ENCODE data around the gene NEO1. TPM values are rescaled to one million over a fixed set of nuclear protein-coding genes. Genes with fewer than 3 reads are reported as not detected.

NEO1 gene
- total RNA-seq, 1 donor from 2014 or later = 26.6 TPM

- Histone ChIP-seq H3K36me3 (ENCODE audit: control insufficient read depth, insufficient read depth, low read length) (no peaks in the 10 kb centered on the region), H3K4me3 (ENCODE audit: low read depth, low read length) (peak overlapping the region; percentile 78), H3K27me3 (ENCODE audit: control insufficient read depth, insufficient read depth, low read length) (no peaks in the 10 kb centered on the region)
- no peak for TF ChIP-seq CTCF (IDR thresholded peaks at IDR 0.05; ENCODE audit: insufficient read depth, low read length, poor library complexity, severe bottlenecking)
- no peak for DNase-seq (ENCODE audit: low read depth)
Measured at GRCh38 chr15:73053398-73053723, 1.1 kb downstream of the NEO1 start.

- Histone ChIP-seq H3K4me3 (ENCODE audit: low read depth, low read length) (no peak overlapping the region), H3K27me3 (ENCODE audit: control insufficient read depth, insufficient read depth, low read length) (no peaks in the 10 kb centered on the region), H3K36me3 (ENCODE audit: control insufficient read depth, insufficient read depth, low read length) (no peaks in the 10 kb centered on the region)
- TF ChIP-seq CTCF (IDR thresholded peaks at IDR 0.05; ENCODE audit: insufficient read depth, low read length, poor library complexity, severe bottlenecking) = no peak
- no peak for DNase-seq (ENCODE audit: low read depth)
Measured at GRCh38 chr15:73054417-73054953, 2.2 kb downstream of the NEO1 start.

GRCh38 chr15:73056460-73056859, 4.2 kb downstream of the NEO1 start:
- no peak overlapping the region for H3K4me3 ChIP-seq (ENCODE audit: low read depth, low read length)
- no peaks in the 10 kb centered on the region for H3K27me3 ChIP-seq (ENCODE audit: control insufficient read depth, insufficient read depth, low read length)
- TF ChIP-seq CTCF (IDR thresholded peaks at IDR 0.05; ENCODE audit: insufficient read depth, low read length, poor library complexity, severe bottlenecking) = no peak
- H3K36me3 ChIP-seq (ENCODE audit: control insufficient read depth, insufficient read depth, low read length) = no peaks in the 10 kb centered on the region
- DNase-seq (ENCODE audit: low read depth) = no peak

GRCh38 chr15:73058437-73058836, 6.2 kb downstream of the NEO1 start:
- no peak for DNase-seq (ENCODE audit: low read depth)
- no peaks in the 10 kb centered on the region for H3K36me3 ChIP-seq (ENCODE audit: control insufficient read depth, insufficient read depth, low read length)
- no peak for TF ChIP-seq CTCF (IDR thresholded peaks at IDR 0.05; ENCODE audit: insufficient read depth, low read length, poor library complexity, severe bottlenecking)
- H3K4me3 ChIP-seq (ENCODE audit: low read depth, low read length) = no peak overlapping the region
- H3K27me3 ChIP-seq (ENCODE audit: control insufficient read depth, insufficient read depth, low read length) = no peaks in the 10 kb centered on the region

- no peaks in the 10 kb centered on the region for H3K36me3 ChIP-seq (ENCODE audit: control insufficient read depth, insufficient read depth, low read length)
- TF ChIP-seq CTCF (IDR thresholded peaks at IDR 0.05; ENCODE audit: insufficient read depth, low read length, poor library complexity, severe bottlenecking) = no peak
- no peaks in the 10 kb centered on the region for H3K27me3 ChIP-seq (ENCODE audit: control insufficient read depth, insufficient read depth, low read length)
- no peak overlapping the region for H3K4me3 ChIP-seq (ENCODE audit: low read depth, low read length)
- DNase-seq (ENCODE audit: low read depth) = no peak
Measured at GRCh38 chr15:73065114-73065513, 12.9 kb downstream of the NEO1 start.

GRCh38 chr15:73069109-73069508, 16.8 kb downstream of the NEO1 start:
- no peak for DNase-seq (ENCODE audit: low read depth)

More at GRCh38 chr15:73069109-73069508, 16.8 kb downstream of the NEO1 start:
- H3K27me3 ChIP-seq (ENCODE audit: control insufficient read depth, insufficient read depth, low read length) = no peaks in the 10 kb centered on the region
- H3K4me3 ChIP-seq (ENCODE audit: low read depth, low read length) = no peak overlapping the region
- no peaks in the 10 kb centered on the region for H3K36me3 ChIP-seq (ENCODE audit: control insufficient read depth, insufficient read depth, low read length)
- no peak for TF ChIP-seq CTCF (IDR thresholded peaks at IDR 0.05; ENCODE audit: insufficient read depth, low read length, poor library complexity, severe bottlenecking)
